IMR-90 (cell line): ENCODE results near the gene NRF1.

ENCODE experiments used
- CHD1 ChIP-seq: IDR thresholded peaks from 2 replicates; pipeline ENCODE4 v1.6.1; 2012; ENCODE audit warnings: low read depth, low read length, improper control_type of control experiment
- CTCF ChIP-seq: conservative IDR thresholded peaks from 2 replicates; pipeline ENCODE4 v1.5.1; 2012; ENCODE audit warnings: mild to moderate bottlenecking, low read depth, low read length, improper control_type of control experiment
- MXI1 ChIP-seq: IDR thresholded peaks from 2 replicates; pipeline ENCODE4 v1.6.1; 2012; ENCODE audit warnings: low read depth, mild to moderate bottlenecking, low read length, moderate library complexity, borderline replicate concordance
- POLR2A ChIP-seq: IDR thresholded peaks from 2 replicates; pipeline ENCODE4 v1.6.1; 2012; ENCODE audit warnings: mild to moderate bottlenecking, low read depth, low read length
- RAD21 ChIP-seq: IDR thresholded peaks from 2 replicates; pipeline ENCODE4 v1.6.1; 2012; ENCODE audit warnings: low read length, improper control_type of control experiment
- RFX5 ChIP-seq: IDR thresholded peaks from 2 replicates; pipeline ENCODE4 v1.8.0; 2012; ENCODE audit warnings: low read depth, mild to moderate bottlenecking, low read length, moderate library complexity

GRCh38 chr7:129678606-129679005 lies 67.1 kb downstream of the NRF1 start:
- TF ChIP-seq POLR2A (no peak), CTCF (no peak), CHD1 (no peak), RAD21 (no peak), RFX5 (no peak), MXI1 (no peak)
